SH-SY5Y (cell line): ENCODE results near the gene NCAPD2.

Experiments used
- GATA2 ChIP-seq: IDR thresholded peaks from 2 replicates; pipeline ENCODE4 v1.6.1; 2011; ENCODE audit warnings: mild to moderate bottlenecking, low read depth, low read length
- GATA3 ChIP-seq: IDR thresholded peaks from 2 replicates; pipeline ENCODE4 v1.6.1; 2011; ENCODE audit warnings: low read depth, mild to moderate bottlenecking, low read length, moderate library complexity

DNA sequence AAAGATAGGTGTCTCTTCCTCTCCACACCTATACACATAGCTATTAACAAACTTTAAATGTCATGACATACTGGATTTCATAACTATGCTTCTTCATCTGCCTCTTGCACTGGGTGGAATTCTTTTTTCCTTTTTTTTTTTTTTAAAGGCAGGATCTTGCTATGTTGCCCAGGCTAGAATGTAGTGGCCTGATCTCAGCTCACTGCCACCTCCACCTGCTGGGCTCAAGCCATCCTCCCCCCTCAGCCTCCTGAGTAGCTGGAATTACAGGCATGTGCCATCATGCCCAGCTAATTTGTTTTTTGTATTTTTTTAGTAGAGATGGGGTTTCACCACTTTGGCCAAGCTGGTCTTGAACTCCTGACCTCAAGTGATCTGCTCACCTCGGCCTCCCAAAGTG lies 5.7 kb upstream of the NCAPD2 start:
- TF ChIP-seq GATA2, result no peak
- TF ChIP-seq GATA3, result no peak
